ENCODE data around the gene SLC30A1.
A peak's percentile ranks its signal among the peaks of the same experiment; 100 is the strongest.

SLC30A1 gene

DNA sequence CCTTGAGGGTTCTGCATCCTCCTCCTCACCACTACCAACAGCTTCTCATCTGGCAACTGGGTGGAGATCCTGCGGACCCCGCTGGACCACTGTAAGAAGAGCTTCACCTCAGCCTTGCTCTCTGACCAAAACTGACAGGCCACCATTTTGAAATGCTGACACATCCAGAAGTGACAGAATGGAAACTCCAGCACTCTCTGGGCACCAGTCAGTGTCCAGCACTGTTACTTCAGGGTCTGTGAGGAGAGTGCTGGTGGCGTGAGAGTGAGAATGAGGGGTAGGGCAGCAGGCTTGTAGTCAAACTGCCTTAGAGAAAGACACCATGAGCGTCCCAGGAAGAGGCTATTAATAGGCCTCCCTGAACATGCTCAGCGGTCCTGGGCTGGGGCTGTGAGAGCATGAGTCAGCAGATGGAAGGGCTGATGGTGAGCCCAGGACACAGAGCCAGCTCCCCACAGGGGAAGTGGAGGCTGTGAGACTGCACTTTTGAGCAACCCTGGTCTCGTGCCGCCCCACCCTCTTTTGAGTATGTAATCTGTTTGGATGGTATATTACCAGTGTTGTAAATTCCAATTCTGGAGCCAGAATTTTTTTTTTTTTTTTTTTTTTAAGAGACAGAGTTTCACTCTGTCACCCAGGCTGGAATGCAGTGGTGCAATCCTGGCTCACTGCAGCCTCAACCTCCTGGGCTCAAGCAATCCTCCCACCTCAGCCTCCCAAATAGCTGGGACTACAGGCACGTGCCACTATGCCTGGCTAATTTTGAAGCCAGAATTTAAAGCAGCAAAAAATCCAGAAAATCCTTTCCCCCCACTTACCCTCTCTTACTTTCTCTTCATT is 34.4 kb upstream of the SLC30A1 start:
- ATAC-seq (replicated peaks) (no peak), DNase-seq (no peak)
- H3K4me3 Mint-ChIP-seq = no peak overlapping the region
- H3K27ac Mint-ChIP-seq = no peak overlapping the region
- no peaks in the 10 kb centered on the region for H3K27me3 Mint-ChIP-seq
- H3K9me3 Mint-ChIP-seq = no peaks in the 10 kb centered on the region
- no peaks in the 10 kb centered on the region for H3K4me1 Mint-ChIP-seq
- H3K36me3 Mint-ChIP-seq = no peaks in the 10 kb centered on the region

DNA sequence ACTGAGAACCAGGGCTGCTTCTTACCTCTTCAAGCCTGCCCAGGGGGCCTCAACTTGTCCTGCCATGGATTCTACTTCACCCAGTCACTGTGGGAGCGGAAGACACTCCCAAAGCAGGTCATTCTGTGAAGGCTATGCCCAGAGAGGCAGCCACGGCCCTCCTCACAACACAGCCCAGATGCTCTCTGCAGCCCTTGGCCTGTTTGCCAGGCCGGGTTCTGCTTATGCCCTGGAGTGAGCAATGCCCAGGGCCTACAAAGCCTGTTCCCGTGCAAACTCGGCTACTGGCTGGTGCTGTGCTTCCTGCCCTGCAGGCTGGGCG is 33.8 kb upstream of the SLC30A1 start:
- H3K36me3 Mint-ChIP-seq = no peaks in the 10 kb centered on the region
- ATAC-seq (replicated peaks) (no peak), DNase-seq (no peak)
- no peak overlapping the region for H3K4me3 Mint-ChIP-seq
- no peak overlapping the region for H3K27ac Mint-ChIP-seq
- no peaks in the 10 kb centered on the region for H3K9me3 Mint-ChIP-seq
- peaks cover 2 to 4% of the 10 kb centered on the region in 2 donors for H3K4me1 Mint-ChIP-seq
- no peaks in the 10 kb centered on the region for H3K27me3 Mint-ChIP-seq

DNA sequence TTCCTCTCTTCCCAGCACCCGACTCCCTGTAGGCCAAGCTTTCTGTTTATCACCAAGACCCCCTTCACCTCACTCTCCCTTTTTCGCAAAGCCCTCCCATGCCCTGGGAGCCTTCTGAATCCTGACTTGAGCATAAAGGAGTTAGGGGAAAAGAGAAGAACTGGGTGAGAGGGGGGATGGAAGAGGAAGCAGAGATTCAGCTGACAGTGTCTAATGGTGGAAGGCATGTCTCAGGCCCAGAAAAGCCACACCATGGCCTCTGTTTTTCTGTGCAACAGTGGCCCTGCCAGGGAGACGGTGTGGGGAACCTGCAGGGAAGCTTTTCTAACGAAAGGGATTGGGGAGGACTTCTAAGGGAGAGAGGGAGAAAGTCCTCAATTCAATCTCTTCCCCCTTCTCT is 32.9 kb upstream of the SLC30A1 start:
- Mint-ChIP-seq H3K36me3 (no peaks in the 10 kb centered on the region), H3K27me3 (no peaks in the 10 kb centered on the region), H3K27ac (no peak overlapping the region), H3K4me1 (peaks cover 7 to 14% of the 10 kb centered on the region in 2 donors), H3K9me3 (no peaks in the 10 kb centered on the region), H3K4me3 (no peak overlapping the region)
- ATAC-seq (replicated peaks) = no peak
- no peak for DNase-seq

DNA sequence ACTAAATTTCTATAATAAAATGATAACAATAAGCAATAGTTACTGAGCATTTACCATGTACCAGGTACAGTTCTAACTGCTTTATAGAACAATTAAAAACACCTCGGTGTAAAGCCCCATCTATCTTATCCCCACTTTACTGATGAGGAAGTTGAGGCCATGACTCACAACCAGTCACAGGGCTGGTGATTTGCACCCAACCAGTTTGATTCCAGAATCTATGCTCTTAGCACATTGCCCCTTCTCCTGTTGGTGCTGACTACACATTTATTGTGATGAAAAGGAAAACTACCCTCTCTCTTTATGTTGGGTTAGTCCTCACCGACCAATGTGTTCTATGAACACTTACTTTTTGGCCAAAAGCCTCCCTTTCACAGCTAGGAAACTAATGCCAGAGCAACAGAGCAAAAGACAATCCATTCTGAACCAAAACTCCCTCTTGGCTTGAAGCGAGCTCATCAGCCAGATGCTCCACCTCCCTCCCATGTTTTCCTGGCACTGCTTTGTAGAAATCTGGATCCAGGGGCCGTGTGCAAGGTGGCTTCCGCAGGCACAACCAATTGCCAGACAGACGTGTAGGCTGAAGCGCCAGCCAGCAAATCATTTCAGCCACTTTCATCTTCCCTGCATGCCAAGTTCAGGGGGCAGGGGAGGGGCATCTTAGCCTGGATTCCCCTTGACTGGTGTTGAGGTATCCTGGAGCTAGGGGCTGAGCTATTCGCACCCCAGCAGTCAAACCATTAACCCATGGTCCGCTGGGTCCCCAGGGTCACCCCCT is 32.0 kb upstream of the SLC30A1 start:
- Mint-ChIP-seq H3K4me3 (no peak overlapping the region), H3K9me3 (no peaks in the 10 kb centered on the region), H3K36me3 (no peaks in the 10 kb centered on the region), H3K27ac (no peak overlapping the region), H3K4me1 (peaks cover 10 to 22% of the 10 kb centered on the region in 2 donors), H3K27me3 (no peaks in the 10 kb centered on the region)
- ATAC-seq (replicated peaks) (no peak), DNase-seq (no peak)

DNA sequence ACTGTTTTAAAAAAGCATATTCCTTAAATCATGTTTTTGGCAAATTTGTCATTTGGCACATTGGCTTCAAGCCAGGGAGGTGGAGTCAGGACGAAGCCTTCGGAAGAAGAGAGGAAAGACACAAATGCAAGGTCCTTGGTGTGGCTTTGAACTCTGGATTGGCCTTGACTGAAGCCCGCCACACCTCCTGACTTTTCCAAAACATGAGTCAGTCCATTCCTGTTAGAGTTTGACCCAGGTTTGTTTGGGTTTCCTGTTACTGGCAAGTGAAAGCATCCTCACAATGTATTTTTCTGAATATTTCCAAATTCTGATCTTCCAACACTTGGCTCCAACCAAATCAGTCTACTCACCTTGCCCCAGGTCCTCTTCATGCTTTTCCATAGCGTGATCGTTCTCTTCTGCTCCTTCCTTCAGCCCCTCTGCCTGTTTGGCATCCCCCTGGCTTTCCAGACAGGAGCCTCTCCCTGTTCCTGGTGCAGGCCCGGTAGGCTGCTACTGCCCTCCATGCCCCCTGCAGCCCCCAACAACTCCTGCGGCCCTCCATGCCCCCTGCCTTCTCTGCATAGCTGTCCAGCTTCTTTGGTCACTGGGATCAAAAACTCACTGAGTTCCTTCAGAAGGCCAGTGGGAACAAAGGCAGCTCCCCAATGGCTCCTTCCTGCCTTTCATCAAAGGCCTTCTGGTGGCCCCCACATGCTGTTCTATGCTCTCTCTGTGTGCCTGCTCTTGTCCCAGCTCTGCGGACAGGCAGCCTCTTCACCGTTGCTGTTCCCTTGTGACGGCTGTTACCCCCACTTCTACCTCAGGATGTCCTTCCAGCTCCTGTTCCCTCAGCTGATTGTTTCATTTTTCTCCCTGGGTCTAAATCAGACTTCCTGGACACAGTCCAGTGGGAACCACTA is 30.4 kb upstream of the SLC30A1 start:
- no peak overlapping the region for H3K27ac Mint-ChIP-seq
- no peak overlapping the region for H3K4me3 Mint-ChIP-seq
- H3K27me3 Mint-ChIP-seq = no peaks in the 10 kb centered on the region
- ATAC-seq (replicated peaks) (no peak), DNase-seq (no peak)
- no peaks in the 10 kb centered on the region for H3K9me3 Mint-ChIP-seq
- no peaks in the 10 kb centered on the region for H3K36me3 Mint-ChIP-seq
- peaks cover 14 to 29% of the 10 kb centered on the region in 2 donors for H3K4me1 Mint-ChIP-seq

DNA sequence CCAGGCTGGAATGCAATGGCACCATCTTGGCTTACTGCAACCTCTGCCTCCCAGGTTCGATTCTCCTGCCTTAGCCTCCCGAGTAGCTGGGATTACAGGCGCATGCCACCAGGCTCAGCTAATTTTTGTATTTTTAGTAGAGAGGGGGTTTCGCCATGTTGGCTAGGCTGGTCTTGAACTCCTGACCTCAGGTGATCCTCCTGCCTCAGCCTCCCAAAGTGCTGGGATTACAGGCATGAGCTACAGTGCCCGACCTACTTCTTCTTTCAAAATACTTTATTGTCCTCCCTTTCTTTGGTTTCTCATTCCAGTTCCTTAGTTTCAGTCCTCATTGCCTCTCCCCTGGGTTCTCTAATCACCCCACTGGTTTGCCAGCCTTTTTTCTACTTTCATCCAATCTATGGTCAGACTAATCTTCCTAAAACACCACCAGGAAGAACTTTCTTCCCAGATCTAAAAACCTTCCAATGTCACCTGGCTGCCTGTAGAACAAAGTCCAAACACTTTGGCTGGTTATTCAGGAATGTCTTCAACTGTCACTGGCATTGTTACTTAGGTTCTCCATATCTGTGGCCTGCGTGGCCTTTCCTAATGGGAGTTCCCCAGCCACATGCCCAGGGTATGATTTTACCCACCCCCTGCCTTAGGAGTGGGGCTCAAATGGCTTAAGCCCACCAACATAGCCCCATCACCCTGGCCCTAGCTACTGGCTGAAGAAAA is 29.0 kb upstream of the SLC30A1 start:
- Mint-ChIP-seq H3K4me3 (peak overlapping the region in 1 of 2 donors; percentile 29), H3K27ac (peak overlapping the region; percentile 80), H3K4me1 (peaks cover 14 to 29% of the 10 kb centered on the region in 2 donors), H3K36me3 (no peaks in the 10 kb centered on the region), H3K9me3 (no peaks in the 10 kb centered on the region), H3K27me3 (no peaks in the 10 kb centered on the region)
- DNase-seq = no peak
- no peak for ATAC-seq (replicated peaks)

DNA sequence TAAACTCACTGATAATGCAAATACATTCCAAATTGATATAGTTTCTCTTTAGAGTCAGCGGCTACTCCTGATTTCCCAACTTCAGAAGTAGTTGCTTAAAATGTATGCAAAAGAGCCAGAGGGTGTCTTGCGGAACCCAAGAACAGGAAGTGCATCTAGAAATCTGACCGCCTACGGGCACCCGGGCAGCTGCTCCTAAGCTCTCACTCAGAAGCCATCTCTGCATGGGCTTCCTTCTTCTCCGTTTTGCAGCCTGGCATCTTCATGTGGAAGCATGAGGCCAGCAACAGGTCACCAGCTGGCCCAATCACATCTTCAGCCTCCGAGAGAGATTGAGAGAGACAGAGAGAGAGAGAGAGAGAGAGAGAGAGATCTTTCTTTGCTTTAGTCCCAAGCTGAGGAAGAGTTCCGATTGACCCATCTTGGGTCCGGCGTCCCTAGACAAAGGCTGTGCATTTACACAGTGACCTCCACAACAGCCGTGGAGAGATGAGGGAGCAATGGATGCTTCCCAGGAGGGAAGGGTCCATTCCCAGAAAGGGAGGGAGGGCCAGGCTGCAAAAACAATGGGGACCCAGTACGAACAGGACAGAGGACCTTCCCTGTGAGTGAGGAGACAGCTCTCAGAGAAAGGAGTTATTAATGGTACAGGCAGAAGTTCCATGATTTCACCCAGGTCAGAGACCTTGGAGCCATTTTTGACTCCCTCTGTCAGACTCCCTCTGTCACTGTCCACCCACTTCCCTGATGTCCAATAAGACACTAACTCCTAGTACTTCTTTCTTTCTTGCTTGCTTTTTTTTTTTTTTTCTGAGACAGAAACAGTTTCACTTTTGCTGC is 28.2 kb upstream of the SLC30A1 start:
- Mint-ChIP-seq H3K9me3 (no peaks in the 10 kb centered on the region), H3K36me3 (no peaks in the 10 kb centered on the region), H3K4me1 (peaks cover 14 to 33% of the 10 kb centered on the region in 2 donors), H3K4me3 (peak overlapping the region; percentile 78 to 91), H3K27me3 (no peaks in the 10 kb centered on the region), H3K27ac (peak overlapping the region; percentile 94)
- DNase-seq (peak; percentile 38), ATAC-seq (replicated peaks) (peak; percentile 98)

DNA sequence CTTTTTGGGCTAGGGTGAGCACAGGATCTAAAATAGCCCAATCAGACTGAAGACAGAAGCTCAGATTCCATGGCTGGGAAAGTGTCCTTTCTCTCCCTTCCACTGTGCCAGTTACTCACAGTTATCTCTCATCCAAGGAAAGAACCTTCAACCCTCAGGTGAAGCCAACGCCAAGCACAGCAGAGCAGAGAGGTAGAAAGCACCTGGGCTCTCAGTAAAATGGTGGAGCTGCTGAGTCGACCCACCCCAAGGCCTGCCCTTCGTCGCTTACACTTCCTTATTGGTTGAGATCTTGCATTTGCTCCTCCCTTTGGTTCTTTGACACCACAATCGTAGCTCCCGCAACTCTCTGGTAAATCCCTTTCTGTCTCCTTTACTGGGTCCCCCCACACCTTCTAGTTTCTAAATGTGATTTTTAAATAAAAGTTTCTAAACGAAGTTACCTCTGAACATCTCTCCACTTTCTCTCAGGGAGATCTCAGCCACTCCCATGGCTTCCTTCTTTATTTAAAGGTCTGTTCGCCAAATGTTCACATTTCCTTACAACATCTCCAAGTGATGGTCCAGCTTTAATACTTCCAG is 27.5 kb upstream of the SLC30A1 start:
- no peaks in the 10 kb centered on the region for H3K9me3 Mint-ChIP-seq
- no peaks in the 10 kb centered on the region for H3K36me3 Mint-ChIP-seq
- peak overlapping the region; percentile 94 for H3K27ac Mint-ChIP-seq
- H3K27me3 Mint-ChIP-seq = peaks cover 0 to under 1% of the 10 kb centered on the region in 2 donors
- H3K4me1 Mint-ChIP-seq = peaks cover 14 to 34% of the 10 kb centered on the region in 2 donors
- ATAC-seq (replicated peaks) (peak; percentile 76 to 84), DNase-seq (peak; percentile 14)
- peak overlapping the region; percentile 78 to 91 for H3K4me3 Mint-ChIP-seq

DNA sequence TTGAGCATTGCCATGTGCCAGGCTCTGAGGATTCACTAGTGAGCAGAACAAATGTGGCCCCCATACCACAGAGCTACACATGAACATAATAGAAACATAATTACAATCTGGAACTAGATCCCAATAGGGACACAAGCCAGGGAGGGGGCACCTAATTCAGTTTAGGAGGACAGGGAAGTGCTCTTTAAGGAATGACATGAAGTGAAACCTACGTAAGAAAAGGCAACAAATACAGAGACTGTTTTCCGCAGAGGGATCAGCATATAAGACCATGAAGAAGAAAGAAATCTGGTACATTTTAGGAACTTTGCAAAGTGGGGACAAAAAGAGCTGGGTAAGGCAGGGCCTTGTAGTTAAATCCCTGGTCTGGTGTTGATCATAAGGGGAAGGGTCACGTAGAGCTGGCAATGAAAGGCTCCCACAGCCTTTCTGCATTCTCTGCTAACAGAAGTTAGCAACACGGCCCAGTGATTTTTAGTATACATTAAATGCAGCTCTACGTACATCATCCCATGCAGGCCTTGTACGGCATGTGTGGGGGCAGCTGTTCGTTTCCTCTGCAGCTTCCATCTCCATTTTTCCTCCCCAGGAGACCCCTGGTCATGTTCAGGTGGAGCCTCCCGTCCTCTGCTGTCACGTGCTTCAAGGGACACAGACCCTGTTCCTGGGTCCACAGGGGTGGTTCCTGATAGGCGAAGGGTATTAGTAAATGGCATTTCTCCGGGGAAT is 26.8 kb upstream of the SLC30A1 start:
- Mint-ChIP-seq H3K4me3 (peak overlapping the region; percentile 78 to 91), H3K27ac (no peak overlapping the region), H3K9me3 (no peaks in the 10 kb centered on the region), H3K4me1 (peaks cover 14 to 34% of the 10 kb centered on the region in 2 donors), H3K36me3 (no peaks in the 10 kb centered on the region), H3K27me3 (peaks cover 0 to 6% of the 10 kb centered on the region in 2 donors)
- DNase-seq = no peak
- ATAC-seq (replicated peaks) = no peak

DNA sequence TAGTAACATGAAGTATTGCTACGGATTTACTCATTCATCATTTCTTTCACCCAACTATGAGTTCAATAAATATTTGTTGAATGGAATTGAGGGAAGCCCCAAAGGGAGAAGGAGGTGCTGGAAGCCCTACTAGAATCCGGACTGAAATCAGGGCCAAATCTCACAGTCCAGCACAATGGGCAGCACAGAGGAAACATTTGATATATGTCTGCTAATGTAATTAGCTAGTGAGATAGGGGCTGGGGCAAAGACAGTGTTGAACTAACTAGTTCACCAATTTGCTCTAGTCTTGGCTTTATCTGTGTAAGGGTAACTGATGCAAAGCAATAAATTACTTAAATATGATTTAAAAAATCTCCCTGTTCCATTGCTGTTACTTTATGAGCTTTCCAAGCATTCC is 26.1 kb upstream of the SLC30A1 start:
- DNase-seq (no peak), ATAC-seq (replicated peaks) (no peak)
- Mint-ChIP-seq H3K27me3 (peaks cover 0 to 6% of the 10 kb centered on the region in 2 donors), H3K4me3 (no peak overlapping the region), H3K4me1 (peaks cover 14 to 34% of the 10 kb centered on the region in 2 donors), H3K9me3 (no peaks in the 10 kb centered on the region), H3K36me3 (no peaks in the 10 kb centered on the region), H3K27ac (no peak overlapping the region)

DNA sequence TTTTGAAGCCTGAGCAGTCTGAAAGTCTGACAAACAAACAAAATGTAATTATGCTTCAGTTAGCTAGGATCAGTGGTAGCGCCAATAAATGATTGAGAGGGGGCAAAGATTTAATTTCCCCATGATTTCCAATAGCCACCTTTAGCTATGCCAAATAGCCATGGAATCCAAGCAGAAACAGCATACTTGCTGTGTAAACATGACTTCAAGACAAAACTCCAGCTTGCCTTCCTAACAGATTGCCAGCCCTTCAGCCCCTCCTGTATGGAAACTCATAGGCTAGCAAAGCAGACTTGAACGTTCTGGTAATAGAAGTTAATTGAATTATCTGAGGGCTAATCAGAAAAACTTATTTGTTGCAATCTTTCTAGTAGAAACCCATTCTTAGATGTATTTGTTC is 25.6 kb upstream of the SLC30A1 start:
- no peak for DNase-seq
- Mint-ChIP-seq H3K4me1 (peaks cover 14 to 34% of the 10 kb centered on the region in 2 donors), H3K9me3 (no peaks in the 10 kb centered on the region), H3K4me3 (no peak overlapping the region), H3K27me3 (peaks cover 0 to 6% of the 10 kb centered on the region in 2 donors), H3K27ac (no peak overlapping the region), H3K36me3 (no peaks in the 10 kb centered on the region)
- ATAC-seq (replicated peaks) = no peak

DNA sequence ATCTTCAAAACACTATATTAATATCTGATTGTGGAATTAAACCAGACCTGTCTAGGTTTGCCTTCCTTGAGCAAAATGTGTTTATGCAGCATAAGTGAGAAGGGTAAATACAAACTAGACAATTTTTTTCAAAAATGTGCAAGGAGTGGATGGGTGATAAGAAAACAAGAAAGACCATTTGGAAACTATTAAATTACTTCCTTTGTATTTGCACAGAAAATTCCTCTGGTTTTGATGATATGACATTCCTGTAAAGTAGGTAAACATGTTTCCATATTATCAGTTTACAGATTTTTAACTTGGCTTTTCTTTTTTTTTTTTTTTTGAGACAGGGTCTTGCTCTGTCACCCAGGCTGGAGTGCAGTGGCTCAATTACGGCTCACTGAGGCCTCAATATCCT is 24.8 kb upstream of the SLC30A1 start:
- H3K27ac Mint-ChIP-seq = no peak overlapping the region
- H3K9me3 Mint-ChIP-seq = peaks cover 0 to 3% of the 10 kb centered on the region in 2 donors
- no peak for DNase-seq
- no peak for ATAC-seq (replicated peaks)
- H3K4me3 Mint-ChIP-seq = no peak overlapping the region
- peaks cover 0 to 6% of the 10 kb centered on the region in 2 donors for H3K27me3 Mint-ChIP-seq
- peaks cover 14 to 34% of the 10 kb centered on the region in 2 donors for H3K4me1 Mint-ChIP-seq
- H3K36me3 Mint-ChIP-seq = peaks cover 0 to 4% of the 10 kb centered on the region in 2 donors
